ENCODE results near the gene GRHL1. TPM values are rescaled to one million over a fixed set of nuclear protein-coding genes. Genes with fewer than 3 reads are reported as not detected.

GRHL1 gene
- total RNA-seq, 6 experiments from 2014 or later = 0.46 to 0.76 (median 0.59) TPM

GRCh38 chr2:9999693-10000092, 48.2 kb downstream of the GRHL1 start:
- H3K36me3 Mint-ChIP-seq (ENCODE audit: low read depth) = no peaks in the 10 kb centered on the region
- no peak overlapping the region for H3K4me3 Mint-ChIP-seq
- no peak for TF ChIP-seq CTCF (IDR thresholded peaks at IDR 0.05)
- no peaks in the 10 kb centered on the region for H3K9me3 Mint-ChIP-seq
- no peaks in the 10 kb centered on the region for H3K27me3 Mint-ChIP-seq (ENCODE audit: insufficient read depth)
- no peak for DNase-seq
- H3K4me1 Mint-ChIP-seq (ENCODE audit: low read depth) = no peaks in the 10 kb centered on the region
- H3K27ac Mint-ChIP-seq = no peak overlapping the region

- DNase-seq = no peak
- no peak overlapping the region for H3K27ac Mint-ChIP-seq
- 0 out of 2 replicates have a peak, but pooled peaks cover 1% of the 10 kb centered on the region for H3K27me3 Mint-ChIP-seq (ENCODE audit: insufficient read depth)
- H3K4me3 Mint-ChIP-seq = no peak overlapping the region
- no peak for TF ChIP-seq CTCF (IDR thresholded peaks at IDR 0.05)
- no peaks in the 10 kb centered on the region for H3K36me3 Mint-ChIP-seq (ENCODE audit: low read depth)
- no peaks in the 10 kb centered on the region for H3K4me1 Mint-ChIP-seq (ENCODE audit: low read depth)
- no peaks in the 10 kb centered on the region for H3K9me3 Mint-ChIP-seq
Measured at GRCh38 chr2:10000541-10000940, 49.0 kb downstream of the GRHL1 start.

GRCh38 chr2:10001586-10001985, 50.1 kb downstream of the GRHL1 start:
- no peak overlapping the region for H3K4me3 Mint-ChIP-seq
- no peak overlapping the region for H3K27ac Mint-ChIP-seq
- H3K27me3 Mint-ChIP-seq (ENCODE audit: insufficient read depth) = peaks cover 2% of the 10 kb centered on the region; the same call in 1 of the 2 replicates
- no peak for DNase-seq
- no peak for TF ChIP-seq CTCF (IDR thresholded peaks at IDR 0.05)
- H3K9me3 Mint-ChIP-seq = no peaks in the 10 kb centered on the region
- no peaks in the 10 kb centered on the region for H3K36me3 Mint-ChIP-seq (ENCODE audit: low read depth)
- peaks cover under 1% of the 10 kb centered on the region for H3K4me1 Mint-ChIP-seq (ENCODE audit: low read depth)

GRCh38 chr2:10002109-10002508, 50.6 kb downstream of the GRHL1 start:
- Mint-ChIP-seq H3K4me3 (no peak overlapping the region), H3K36me3 (ENCODE audit: low read depth) (no peaks in the 10 kb centered on the region), H3K9me3 (no peaks in the 10 kb centered on the region), H3K27me3 (ENCODE audit: insufficient read depth) (peaks cover 6% of the 10 kb centered on the region), H3K4me1 (ENCODE audit: low read depth) (peaks cover 6% of the 10 kb centered on the region), H3K27ac (no peak overlapping the region)
- no peak for TF ChIP-seq CTCF (IDR thresholded peaks at IDR 0.05)
- DNase-seq = no peak

- no peak for DNase-seq
- TF ChIP-seq CTCF (IDR thresholded peaks at IDR 0.05) = no peak
- H3K27ac Mint-ChIP-seq = no peak overlapping the region
- H3K36me3 Mint-ChIP-seq (ENCODE audit: low read depth) = no peaks in the 10 kb centered on the region
- H3K4me3 Mint-ChIP-seq = no peak overlapping the region
- peaks cover 6% of the 10 kb centered on the region for H3K27me3 Mint-ChIP-seq (ENCODE audit: insufficient read depth)
- H3K4me1 Mint-ChIP-seq (ENCODE audit: low read depth) = peaks cover 12% of the 10 kb centered on the region
- no peaks in the 10 kb centered on the region for H3K9me3 Mint-ChIP-seq
Measured at GRCh38 chr2:10002681-10003080, 51.2 kb downstream of the GRHL1 start.

Measured in HFFc6 (cell line).